ENCODE results near the gene KCNE3. TPM values are rescaled to one million over a fixed set of nuclear protein-coding genes. Genes with fewer than 3 reads are reported as not detected.

Gene KCNE3
- total RNA-seq, 1 donor from 2014 or later: under 0.01 TPM

GRCh38 chr11:74471668-74472429 lies 4.5 kb upstream of the KCNE3 start:
- DNase-seq (ENCODE audit: low read depth in 2 of 2): no peak

GRCh38 chr11:74471037-74471436 lies 3.7 kb upstream of the KCNE3 start:
- no peak for DNase-seq (ENCODE audit: low read depth in 2 of 2)

- no peak for DNase-seq (ENCODE audit: low read depth in 2 of 2)
Observed at GRCh38 chr11:74470526-74470925, 3.2 kb upstream of the KCNE3 start.

- DNase-seq (ENCODE audit: low read depth in 2 of 2): no peak
Observed at GRCh38 chr11:74468936-74469335, 1.6 kb upstream of the KCNE3 start.

GRCh38 chr11:74468521-74468920 lies 1.2 kb upstream of the KCNE3 start:
- DNase-seq (ENCODE audit: low read depth in 2 of 2): no peak

- DNase-seq (ENCODE audit: low read depth in 2 of 2): no peak
Observed at GRCh38 chr11:74468058-74468457, 709 bp upstream of the KCNE3 start.

- no peak for DNase-seq (ENCODE audit: low read depth in 2 of 2)
Observed at GRCh38 chr11:74465291-74465708, 2.0 kb downstream of the KCNE3 start.

GRCh38 chr11:74464746-74465145 lies 2.6 kb downstream of the KCNE3 start:
- DNase-seq (ENCODE audit: low read depth in 2 of 2): no peak

GRCh38 chr11:74463216-74463615 lies 4.1 kb downstream of the KCNE3 start:
- DNase-seq (ENCODE audit: low read depth in 2 of 2): no peak

GRCh38 chr11:74462631-74463030 lies 4.7 kb downstream of the KCNE3 start:
- no peak for DNase-seq (ENCODE audit: low read depth in 2 of 2)

GRCh38 chr11:74462009-74462408 lies 5.3 kb downstream of the KCNE3 start:
- DNase-seq (ENCODE audit: low read depth in 2 of 2): no peak

- DNase-seq (ENCODE audit: low read depth in 2 of 2): peak in 1 of 2 donors; percentile 16
Observed at GRCh38 chr11:74460481-74461154, 6.7 kb downstream of the KCNE3 start.

- no peak for DNase-seq (ENCODE audit: low read depth in 2 of 2)
Observed at GRCh38 chr11:74460065-74460464, 7.3 kb downstream of the KCNE3 start.

GRCh38 chr11:74459584-74459983 lies 7.8 kb downstream of the KCNE3 start:
- DNase-seq (ENCODE audit: low read depth in 2 of 2): no peak

- DNase-seq (ENCODE audit: low read depth in 2 of 2): no peak
Observed at GRCh38 chr11:74457356-74457755, 10.0 kb downstream of the KCNE3 start.

- DNase-seq (ENCODE audit: low read depth in 2 of 2): peak; percentile 75 to 85
Observed at GRCh38 chr11:74453373-74453975, 13.9 kb downstream of the KCNE3 start.

GRCh38 chr11:74452366-74452765 lies 15.0 kb downstream of the KCNE3 start:
- no peak for DNase-seq (ENCODE audit: low read depth in 2 of 2)

GRCh38 chr11:74450318-74450717 lies 17.0 kb downstream of the KCNE3 start:
- DNase-seq (ENCODE audit: low read depth in 2 of 2): no peak

GRCh38 chr11:74449369-74449931 lies 17.9 kb downstream of the KCNE3 start:
- peak; percentile 83 to 89 for DNase-seq (ENCODE audit: low read depth in 2 of 2)

GRCh38 chr11:74447720-74448119 lies 19.6 kb downstream of the KCNE3 start:
- DNase-seq (ENCODE audit: low read depth in 2 of 2): no peak

GRCh38 chr11:74446532-74446938 lies 20.8 kb downstream of the KCNE3 start:
- DNase-seq (ENCODE audit: low read depth in 2 of 2): no peak

GRCh38 chr11:74444173-74444826 lies 23.0 kb downstream of the KCNE3 start:
- no peak for DNase-seq (ENCODE audit: low read depth in 2 of 2)

Data from lung microvascular endothelial cell (primary cell).